Liver (tissue), 9 donors: ENCODE data around the gene ABHD12. TPM values are rescaled to one million over a fixed set of nuclear protein-coding genes. Genes with fewer than 3 reads are reported as not detected.

Source experiments
- DNase-seq: peaks from one replicate; pipeline ENCODE4 v3.0.0-alpha.2; 2017; ENCODE audit warnings: low spot score
- H3K27ac ChIP-seq, 2 donors: one replicate each; pipeline ENCODE4 v1.7.0; 2013; ENCODE audit warnings: inconsistent platforms in 2 of 2, low read length in 2 of 2, control low read depth in 1 of 2, low read depth in 1 of 2, mild to moderate bottlenecking in 1 of 2
- H3K27me3 ChIP-seq, 4 donors: one replicate each; pipeline versions ENCODE4 v1.6.1 to v1.7.0; 2013; ENCODE audit warnings: low read length in 3 of 4, inconsistent platforms in 1 of 4, mild to moderate bottlenecking in 1 of 4, moderate library complexity in 1 of 4; ENCODE audit not compliant: control insufficient read depth in 4 of 4, insufficient read depth in 4 of 4
- H3K36me3 ChIP-seq, 4 donors: one replicate each; pipeline versions ENCODE4 v1.6.1 to v1.7.0; 2013; ENCODE audit warnings: low read length in 3 of 4, mild to moderate bottlenecking in 3 of 4, low read depth in 1 of 4, moderate library complexity in 1 of 4; ENCODE audit not compliant: control insufficient read depth in 4 of 4, insufficient read depth in 3 of 4
- H3K4me1 ChIP-seq, 4 donors: one replicate each; pipeline versions ENCODE4 v1.6.1 to v1.7.0; 2013; ENCODE audit warnings: low read length in 3 of 4, mild to moderate bottlenecking in 3 of 4, moderate library complexity in 1 of 4; ENCODE audit not compliant: control insufficient read depth in 4 of 4, insufficient read depth in 4 of 4
- H3K4me3 ChIP-seq, 3 donors: one replicate each; pipeline versions ENCODE4 v1.6.1 to v1.7.0; 2013; ENCODE audit warnings: low read length in 3 of 3, control low read depth in 1 of 3, low read depth in 1 of 3, mild to moderate bottlenecking in 1 of 3
- H3K9ac ChIP-seq, 2 donors: one replicate each; pipeline ENCODE4 v1.7.0; 2013; ENCODE audit warnings: low read length in 2 of 2, mild to moderate bottlenecking in 2 of 2, moderate library complexity in 2 of 2, control low read depth in 1 of 2, low read depth in 1 of 2
- H3K9me3 ChIP-seq, 4 donors: one replicate each; pipeline versions ENCODE4 v1.6.1 to v1.7.0; 2013; ENCODE audit warnings: low read length in 3 of 4; ENCODE audit not compliant: control insufficient read depth in 4 of 4
- ATF3 ChIP-seq: IDR thresholded peaks from 2 replicates; pipeline ENCODE4 v1.6.1; 2016; ENCODE audit warnings: antibody characterized with exemption
- CTCF ChIP-seq: fragments of 150-350 bp; IDR thresholded peaks from 2 replicates; pipeline ENCODE4 v1.5.1; 2017; ENCODE audit warnings: improper control_type of control experiment, low read depth, low read length; ENCODE audit not compliant: missing input control
- EGR1 ChIP-seq, 2 donors: IDR thresholded peaks; 2 replicates each; pipeline ENCODE4 v1.6.1; 2016 to 2018; ENCODE audit warnings: antibody characterized with exemption in 2 of 2, low read depth in 2 of 2
- FOXA1 ChIP-seq: IDR thresholded peaks from 2 replicates; pipeline ENCODE4 v1.6.1; 2016; ENCODE audit warnings: antibody characterized with exemption
- FOXA2 ChIP-seq: IDR thresholded peaks from 2 replicates; pipeline ENCODE4 v1.6.1; 2016; ENCODE audit warnings: antibody characterized with exemption
- GABPA ChIP-seq, 2 donors: IDR thresholded peaks in 1 of 2; conservative IDR thresholded peaks in 1 of 2; 2 replicates each; pipeline ENCODE4 v1.6.1; 2016; ENCODE audit warnings: antibody characterized with exemption in 2 of 2, mild to moderate bottlenecking in 1 of 2, moderate library complexity in 1 of 2
- HNF4G ChIP-seq: IDR thresholded peaks from 2 replicates; pipeline ENCODE4 v1.6.1; 2016; ENCODE audit warnings: antibody characterized with exemption
- JUND ChIP-seq, 2 donors: IDR thresholded peaks; 2 replicates each; pipeline ENCODE4 v1.6.1; 2016; ENCODE audit warnings: antibody characterized with exemption in 2 of 2
- NR2F2 ChIP-seq: IDR thresholded peaks from 2 replicates; pipeline ENCODE4 v1.6.1; 2016; ENCODE audit warnings: antibody characterized with exemption
- RAD21 ChIP-seq, 2 donors: IDR thresholded peaks; 2 replicates each; pipeline ENCODE4 v1.6.1; 2016; ENCODE audit warnings: antibody characterized with exemption in 2 of 2, mild to moderate bottlenecking in 2 of 2
- REST ChIP-seq: IDR thresholded peaks from 2 replicates; pipeline ENCODE4 v1.6.1; 2016; ENCODE audit warnings: antibody characterized with exemption, mild to moderate bottlenecking
- RXRA ChIP-seq, 2 donors: IDR thresholded peaks; 2 replicates each; pipeline ENCODE4 v1.6.1; 2017 to 2018; ENCODE audit warnings: antibody characterized with exemption in 2 of 2, mild to moderate bottlenecking in 1 of 2
- SP1 ChIP-seq: IDR thresholded peaks from 2 replicates; pipeline ENCODE4 v1.6.1; 2018; ENCODE audit warnings: antibody characterized with exemption, mild to moderate bottlenecking
- YY1 ChIP-seq: IDR thresholded peaks from 2 replicates; pipeline ENCODE4 v1.6.1; 2016; ENCODE audit warnings: antibody characterized with exemption, mild to moderate bottlenecking
- WGBS: extraction: QIAGEN DNeasy Blood & Tissue Kit; methylation state at CpG from one replicate; pipeline ENCODE4 v1.1.7; 2013; 5-methylcytosine and 5-hydroxymethylcytosine counted together
- polyA plus RNA-seq, 2 donors: library from polyadenylated mRNA; stranded (reverse) in 1 of 2; unstranded in 1 of 2; fragments of 200-250 nt in 1 of 2; fragments of >200 nt in 1 of 2; fragmentation: Nextera tagmentation in 1 of 2; extraction: Ambion mirVana in 1 of 2; gene quantifications; one replicate each; pipeline versions ENCODE4 v1.2.1 to v1.2.3, GENCODE V29; 2013 to 2015
- total RNA-seq, 2 donors: library from RNA; depleted of rRNA; stranded (reverse); fragments of >200 nt; gene quantifications; one replicate each; pipeline ENCODE4 v1.2.3, GENCODE V29; 2014
- TF ChIP-seq, protein P1 (sequence below): IDR thresholded peaks from 2 replicates; pipeline ENCODE4 v1.6.1; 2016; ENCODE audit warnings: antibody characterized with exemption
- TF ChIP-seq, protein P2 (sequence below): IDR thresholded peaks from 2 replicates; pipeline ENCODE4 v1.6.1; 2016; ENCODE audit warnings: antibody characterized with exemption
- donor health status: healthy.
- donor health status: healthy.
- donor health status: healthy.
- donor health status: healthy.
- donor health status: healthy.

Gene ABHD12
- total and polyA plus RNA-seq, 4 donors = 11.1 to 15.4 (median 12.9) TPM

DNA sequence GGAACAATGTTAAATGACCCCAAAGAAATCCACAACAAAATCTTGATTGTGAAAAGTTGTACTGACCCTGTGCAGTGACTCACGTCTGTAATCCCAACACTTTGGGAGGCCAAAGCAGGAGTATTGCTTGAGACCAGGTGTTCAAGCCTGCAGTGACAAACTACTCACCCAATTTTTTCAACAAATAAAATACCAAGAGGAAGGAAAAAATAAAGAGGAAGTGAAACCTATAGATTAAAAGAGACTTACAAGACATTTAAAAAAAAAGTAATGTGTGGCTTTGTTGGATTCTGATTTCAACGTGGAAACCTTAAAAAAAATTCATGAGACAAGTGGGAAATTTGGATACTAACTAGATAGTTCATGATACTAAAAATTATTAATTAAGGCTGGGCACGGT lies 48.7 kb upstream of the ABHD12 start:
- no peak for DNase-seq
- no peaks in the 10 kb centered on the region for H3K36me3 ChIP-seq
- H3K27me3 ChIP-seq = no peaks in the 10 kb centered on the region
- no peaks in the 10 kb centered on the region for H3K9me3 ChIP-seq
- H3K4me3 ChIP-seq = no peak overlapping the region
- no peaks in the 10 kb centered on the region for H3K4me1 ChIP-seq
- TF ChIP-seq, protein P1, sequence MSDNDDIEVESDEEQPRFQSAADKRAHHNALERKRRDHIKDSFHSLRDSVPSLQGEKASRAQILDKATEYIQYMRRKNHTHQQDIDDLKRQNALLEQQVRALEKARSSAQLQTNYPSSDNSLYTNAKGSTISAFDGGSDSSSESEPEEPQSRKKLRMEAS = no peak
- TF ChIP-seq JUND (IDR thresholded peaks at IDR 0.05) = no peak
- no peak for TF ChIP-seq EGR1 (IDR thresholded peaks at IDR 0.05; ENCODE audit: low read depth in 2 of 2)
- TF ChIP-seq GABPA (IDR thresholded peaks at IDR 0.05 in 1 of 2, conservative IDR thresholded peaks at IDR 0.05 in 1 of 2) = no peak
- TF ChIP-seq CTCF = no peak
- TF ChIP-seq NR2F2 = no peak
- TF ChIP-seq SP1 = no peak
- no peak for TF ChIP-seq ATF3
- TF ChIP-seq HNF4G = no peak
- no peak for TF ChIP-seq FOXA1
- TF ChIP-seq RAD21 (IDR thresholded peaks at IDR 0.05) = no peak
- TF ChIP-seq, protein P2, sequence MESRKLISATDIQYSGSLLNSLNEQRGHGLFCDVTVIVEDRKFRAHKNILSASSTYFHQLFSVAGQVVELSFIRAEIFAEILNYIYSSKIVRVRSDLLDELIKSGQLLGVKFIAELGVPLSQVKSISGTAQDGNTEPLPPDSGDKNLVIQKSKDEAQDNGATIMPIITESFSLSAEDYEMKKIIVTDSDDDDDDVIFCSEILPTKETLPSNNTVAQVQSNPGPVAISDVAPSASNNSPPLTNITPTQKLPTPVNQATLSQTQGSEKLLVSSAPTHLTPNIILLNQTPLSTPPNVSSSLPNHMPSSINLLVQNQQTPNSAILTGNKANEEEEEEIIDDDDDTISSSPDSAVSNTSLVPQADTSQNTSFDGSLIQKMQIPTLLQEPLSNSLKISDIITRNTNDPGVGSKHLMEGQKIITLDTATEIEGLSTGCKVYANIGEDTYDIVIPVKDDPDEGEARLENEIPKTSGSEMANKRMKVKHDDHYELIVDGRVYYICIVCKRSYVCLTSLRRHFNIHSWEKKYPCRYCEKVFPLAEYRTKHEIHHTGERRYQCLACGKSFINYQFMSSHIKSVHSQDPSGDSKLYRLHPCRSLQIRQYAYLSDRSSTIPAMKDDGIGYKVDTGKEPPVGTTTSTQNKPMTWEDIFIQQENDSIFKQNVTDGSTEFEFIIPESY = no peak
- H3K27ac ChIP-seq = no peak overlapping the region
- no peak overlapping the region for H3K9ac ChIP-seq
- WGBS = 83% methylated on average over 3 of the region's 3 CpGs

- Histone ChIP-seq H3K27me3 (no peaks in the 10 kb centered on the region), H3K9ac (no peak overlapping the region), H3K36me3 (no peaks in the 10 kb centered on the region), H3K4me3 (no peak overlapping the region), H3K9me3 (no peaks in the 10 kb centered on the region), H3K27ac (no peak overlapping the region), H3K4me1 (no peaks in the 10 kb centered on the region)
- TF ChIP-seq GABPA (IDR thresholded peaks at IDR 0.05 in 1 of 2, conservative IDR thresholded peaks at IDR 0.05 in 1 of 2) (no peak), SP1 (no peak), RXRA (IDR thresholded peaks at IDR 0.05) (no peak), NR2F2 (no peak), JUND (IDR thresholded peaks at IDR 0.05) (no peak), REST (no peak), EGR1 (IDR thresholded peaks at IDR 0.05; ENCODE audit: low read depth in 2 of 2) (no peak), CTCF (no peak), ATF3 (no peak), RAD21 (IDR thresholded peaks at IDR 0.05) (no peak), FOXA1 (no peak), FOXA2 (no peak), YY1 (no peak)
- TF ChIP-seq, protein P1 = no peak
- TF ChIP-seq, protein P2 = no peak
- 76% methylated on average over 4 of the region's 4 CpGs for WGBS
- no peak for DNase-seq
These were observed 46.5 kb upstream of the ABHD12 start for GRCh38 chr20:25437153-25437581.
